HG03432 (cell line): ENCODE results near the gene SPC24.

ENCODE experiments used
- ATAC-seq: cut with Tn5 transposase; IDR thresholded peaks from one replicate; pipeline ENCODE4 v1.9.1; 2021; ENCODE audit warnings: mild to moderate bottlenecking, moderate library complexity; ENCODE audit not compliant: unreplicated experiment

SPC24 gene

GRCh38 chr19:11155373-11156120, at the start of gene SPC24:
Gene SPC24 (minus strand): TSS chr19:11155782. CDS start chr19:11155776, 6 bp downstream.
- ATAC-seq: peak; percentile 97

- ATAC-seq: no peak
Measured at GRCh38 chr19:11204943-11205349, 49.4 kb upstream of the SPC24 start.

- no peak for ATAC-seq
Measured at GRCh38 chr19:11204076-11204602, 48.6 kb upstream of the SPC24 start.

- ATAC-seq: no peak
Measured at GRCh38 chr19:11203194-11204075, 47.9 kb upstream of the SPC24 start.

GRCh38 chr19:11202488-11203193, 47.1 kb upstream of the SPC24 start:
- ATAC-seq: no peak

GRCh38 chr19:11201791-11202190, 46.2 kb upstream of the SPC24 start:
- ATAC-seq: no peak

GRCh38 chr19:11200931-11201330, 45.3 kb upstream of the SPC24 start:
- no peak for ATAC-seq

GRCh38 chr19:11200015-11200574, 44.5 kb upstream of the SPC24 start:
- no peak for ATAC-seq

- ATAC-seq: no peak
Measured at GRCh38 chr19:11199517-11199916, 43.9 kb upstream of the SPC24 start.

- ATAC-seq: no peak
Measured at GRCh38 chr19:11198769-11199424, 43.3 kb upstream of the SPC24 start.

- ATAC-seq: no peak
Measured at GRCh38 chr19:11198175-11198534, 42.6 kb upstream of the SPC24 start.

- peak; percentile 79 for ATAC-seq
Measured at GRCh38 chr19:11197291-11198174, 42.0 kb upstream of the SPC24 start, which contains the start of gene KANK2. Gene KANK2 (minus strand): TSS chr19:11197545. CDS start chr19:11194511, 3,034 bp downstream.

GRCh38 chr19:11196406-11197287, 41.1 kb upstream of the SPC24 start:
- ATAC-seq: no peak

- no peak for ATAC-seq
Measured at GRCh38 chr19:11195681-11196080, 40.1 kb upstream of the SPC24 start.

- ATAC-seq: no peak
Measured at GRCh38 chr19:11194656-11195558, 39.3 kb upstream of the SPC24 start.

- no peak for ATAC-seq
Measured at GRCh38 chr19:11194173-11194572, 38.6 kb upstream of the SPC24 start.
